K562 (cell line): ENCODE data around the gene CTNNA3.

Experiments used
- CREB1 ChIP-seq, 2 experiments: sonication (generic) in 1 of 2; formaldehyde crosslinking in 1 of 2; IDR thresholded peaks; 2 replicates each; pipeline versions ENCODE4 v1.6.1 to v1.8.0; 2012 to 2022; ENCODE audit warnings: inconsistent platforms in 1 of 2, mild to moderate bottlenecking in 1 of 2, missing genetic modification reagents in 1 of 2, moderate library complexity in 1 of 2
- EHMT2 ChIP-seq: fragments of 450-650 bp; IDR thresholded peaks from 2 replicates; pipeline ENCODE4 v1.6.1; 2018; ENCODE audit warnings: antibody characterized with exemption
- MTA1 ChIP-seq: fragments of 450-650 bp; IDR thresholded peaks from 2 replicates; pipeline ENCODE4 v1.6.1; 2017; ENCODE audit warnings: borderline replicate concordance
- NEUROD1 ChIP-seq: fragments of 150-350 bp; IDR thresholded peaks from 2 replicates; pipeline ENCODE4 v1.6.1; 2014; ENCODE audit warnings: borderline replicate concordance, low read length, low read depth; ENCODE audit not compliant: partially characterized antibody
- NR2C2 ChIP-seq, 2 experiments: fragments of 200-800 bp in 1 of 2; sonication (Bioruptor generic) in 1 of 2; sonication (generic) in 1 of 2; formaldehyde crosslinking in 1 of 2; IDR thresholded peaks; 2 replicates each; pipeline versions ENCODE4 v1.6.1 to v1.8.0; 2016 to 2022; ENCODE audit warnings: mild to moderate bottlenecking in 1 of 2, missing compliant biosample characterization in 1 of 2, missing genetic modification characterization in 1 of 2, missing genetic modification reagents in 1 of 2
- POLR2A ChIP-seq: fragments of 450-650 bp; conservative IDR thresholded peaks from 2 replicates; pipeline ENCODE4 v1.6.1; 2016
- RAD21 ChIP-seq, 2 experiments: fragments of 250-450 bp in 1 of 2; fragments of 450-650 bp in 1 of 2; sonication (Bioruptor Pico) in 1 of 2; formaldehyde crosslinking in 1 of 2; IDR thresholded peaks in 1 of 2; conservative IDR thresholded peaks in 1 of 2; 2 replicates each; pipeline versions ENCODE4 v1.4.0 to v1.8.0; 2020 to 2022; ENCODE audit warnings: mild to moderate bottlenecking in 2 of 2, moderate library complexity in 1 of 2
- TCF7L2 ChIP-seq: fragments of 150-350 bp; IDR thresholded peaks from 2 replicates; pipeline ENCODE4 v1.6.1; 2016; ENCODE audit warnings: low read depth, mild to moderate bottlenecking, low read length, moderate library complexity
- TEAD2 ChIP-seq: fragments of 450-650 bp; IDR thresholded peaks from 2 replicates; pipeline ENCODE4 v1.6.1; 2016; ENCODE audit warnings: missing genetic modification characterization, control low read depth, missing compliant biosample characterization
- XRCC5 ChIP-seq: fragments of 200-400 bp; formaldehyde crosslinking; IDR thresholded peaks from 2 replicates; pipeline ENCODE4 v1.6.1; 2017; ENCODE audit warnings: low read depth, mild to moderate bottlenecking, low read length
- ZEB2 ChIP-seq: fragments of 450-650 bp; IDR thresholded peaks from 2 replicates; pipeline ENCODE4 v1.6.1; 2016
- ZKSCAN1 ChIP-seq: fragments of 150-350 bp; IDR thresholded peaks from 2 replicates; pipeline ENCODE4 v1.6.1; 2016; ENCODE audit warnings: low read depth, low read length
- TF ChIP-seq, protein P1 (sequence below): fragments of 250-450 bp; sonication (Bioruptor Pico); IDR thresholded peaks from 2 replicates; pipeline ENCODE4 v1.5.0; 2020; ENCODE audit warnings: mild to moderate bottlenecking
- TF ChIP-seq, protein P2 (sequence below), 3 experiments: IDR thresholded peaks in 2 of 3; conservative IDR thresholded peaks in 1 of 3; 2 replicates each; pipeline ENCODE4 v1.5.1; 2011 to 2012; ENCODE audit warnings: low read length in 3 of 3, mild to moderate bottlenecking in 3 of 3, control low read depth in 2 of 3, improper control_type of control experiment in 1 of 3, inconsistent platforms in 1 of 3, low read depth in 1 of 3, mixed read lengths in 1 of 3, moderate library complexity in 1 of 3; ENCODE audit not compliant: insufficient read depth in 2 of 3

DNA sequence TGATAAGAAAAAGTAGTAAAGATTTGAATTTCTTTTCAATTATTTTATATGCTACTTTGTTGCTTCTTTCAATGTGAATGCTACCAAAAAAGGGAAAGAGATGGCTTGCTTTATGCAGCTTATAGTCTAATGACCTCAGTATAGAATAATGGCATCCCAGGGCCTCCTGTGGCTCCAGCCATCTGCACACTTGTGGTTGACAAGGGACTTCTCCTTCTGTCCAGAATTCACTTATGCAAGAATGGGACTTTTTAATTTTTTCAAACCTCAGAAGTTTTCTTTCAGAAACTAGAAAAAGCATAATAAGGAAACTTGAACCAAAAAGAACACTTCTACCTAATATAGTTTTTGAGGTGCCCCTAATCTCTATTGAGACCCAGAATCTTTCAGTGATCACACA, 310.9 kb downstream of the CTNNA3 start:
- TF ChIP-seq ZEB2 (no peak), TEAD2 (tag) (no peak), NR2C2 (CRISPR knock-in tag; IDR thresholded peaks at IDR 0.05) (no peak), NR2C2 (tag; IDR thresholded peaks at IDR 0.05) (no peak), RAD21 (CRISPR knock-in tag; conservative IDR thresholded peaks at IDR 0.05 in 1 of 2, IDR thresholded peaks at IDR 0.05 in 1 of 2) (no peak), POLR2A (no peak), MTA1 (no peak), EHMT2 (no peak), ZKSCAN1 (no peak), NEUROD1 (no peak), XRCC5 (no peak), CREB1 (IDR thresholded peaks at IDR 0.05) (no peak), CREB1 (CRISPR knock-in tag; IDR thresholded peaks at IDR 0.05) (no peak), TCF7L2 (no peak)
- TF ChIP-seq, protein P1, sequence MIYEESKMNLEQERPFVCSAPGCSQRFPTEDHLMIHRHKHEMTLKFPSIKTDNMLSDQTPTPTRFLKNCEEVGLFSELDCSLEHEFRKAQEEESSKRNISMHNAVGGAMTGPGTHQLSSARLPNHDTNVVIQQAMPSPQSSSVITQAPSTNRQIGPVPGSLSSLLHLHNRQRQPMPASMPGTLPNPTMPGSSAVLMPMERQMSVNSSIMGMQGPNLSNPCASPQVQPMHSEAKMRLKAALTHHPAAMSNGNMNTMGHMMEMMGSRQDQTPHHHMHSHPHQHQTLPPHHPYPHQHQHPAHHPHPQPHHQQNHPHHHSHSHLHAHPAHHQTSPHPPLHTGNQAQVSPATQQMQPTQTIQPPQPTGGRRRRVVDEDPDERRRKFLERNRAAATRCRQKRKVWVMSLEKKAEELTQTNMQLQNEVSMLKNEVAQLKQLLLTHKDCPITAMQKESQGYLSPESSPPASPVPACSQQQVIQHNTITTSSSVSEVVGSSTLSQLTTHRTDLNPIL = no peak
- TF ChIP-seq, protein P2, sequence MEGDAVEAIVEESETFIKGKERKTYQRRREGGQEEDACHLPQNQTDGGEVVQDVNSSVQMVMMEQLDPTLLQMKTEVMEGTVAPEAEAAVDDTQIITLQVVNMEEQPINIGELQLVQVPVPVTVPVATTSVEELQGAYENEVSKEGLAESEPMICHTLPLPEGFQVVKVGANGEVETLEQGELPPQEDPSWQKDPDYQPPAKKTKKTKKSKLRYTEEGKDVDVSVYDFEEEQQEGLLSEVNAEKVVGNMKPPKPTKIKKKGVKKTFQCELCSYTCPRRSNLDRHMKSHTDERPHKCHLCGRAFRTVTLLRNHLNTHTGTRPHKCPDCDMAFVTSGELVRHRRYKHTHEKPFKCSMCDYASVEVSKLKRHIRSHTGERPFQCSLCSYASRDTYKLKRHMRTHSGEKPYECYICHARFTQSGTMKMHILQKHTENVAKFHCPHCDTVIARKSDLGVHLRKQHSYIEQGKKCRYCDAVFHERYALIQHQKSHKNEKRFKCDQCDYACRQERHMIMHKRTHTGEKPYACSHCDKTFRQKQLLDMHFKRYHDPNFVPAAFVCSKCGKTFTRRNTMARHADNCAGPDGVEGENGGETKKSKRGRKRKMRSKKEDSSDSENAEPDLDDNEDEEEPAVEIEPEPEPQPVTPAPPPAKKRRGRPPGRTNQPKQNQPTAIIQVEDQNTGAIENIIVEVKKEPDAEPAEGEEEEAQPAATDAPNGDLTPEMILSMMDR (IDR thresholded peaks at IDR 0.05 in 2 of 3, conservative IDR thresholded peaks at IDR 0.05 in 1 of 3; ENCODE audit: insufficient read depth in 2 of 3, low read depth in 1 of 3, low read length in 3 of 3) = no peak
